ENCODE data around the gene PRKCA.

Gene PRKCA

DNA sequence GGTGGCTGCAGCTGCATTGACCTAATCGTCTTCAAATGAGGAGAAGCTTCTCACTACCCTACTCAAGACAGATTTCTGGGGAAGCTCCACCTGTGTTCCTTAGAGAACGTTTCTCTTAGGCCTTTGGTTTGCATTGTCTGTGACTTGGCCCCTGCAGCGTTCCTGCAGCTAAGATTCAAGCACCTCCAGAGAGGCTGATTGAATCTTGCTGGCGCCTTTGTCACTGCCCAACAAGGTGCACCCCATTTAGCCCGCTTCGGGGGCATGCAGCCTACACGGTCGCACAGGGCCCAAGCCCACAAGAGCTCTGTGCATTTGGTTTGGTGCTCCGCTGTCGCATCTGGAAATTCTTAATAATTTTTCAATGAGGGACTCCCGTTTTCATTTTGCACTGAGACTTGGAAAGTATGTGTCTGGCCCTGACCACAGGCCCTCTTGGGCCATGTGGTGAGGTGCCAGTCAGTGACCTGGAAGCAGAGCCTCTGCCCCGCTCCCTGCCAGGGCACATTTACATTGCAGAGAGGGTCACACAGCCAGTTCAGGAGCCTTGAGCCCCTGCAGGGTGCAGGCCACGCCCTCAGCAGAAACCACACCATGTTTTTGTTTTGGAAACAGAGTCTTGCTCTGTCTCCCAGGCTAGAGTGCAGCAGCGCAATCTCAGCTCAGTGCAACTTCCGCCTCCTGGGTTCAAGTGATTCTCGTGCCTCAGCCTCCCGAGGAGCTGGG is 481.4 kb downstream of the PRKCA start:
- Histone ChIP-seq H4K91ac (ENCODE audit: low read depth, low read length) (no peak overlapping the region), H2BK120ac (ENCODE audit: insufficient read depth, low read length, poor library complexity) (no peak overlapping the region), H3K4me3 (ENCODE audit: low read depth, low read length) (no peak overlapping the region), H2AFZ (ENCODE audit: insufficient read depth, low read length, poor library complexity) (no peak overlapping the region), H3K36me3 (ENCODE audit: control insufficient read depth in 1 of 2, insufficient read depth in 2 of 2, low read length in 2 of 2) (no peaks in the 10 kb centered on the region), H4K12ac (ENCODE audit: low read depth, low read length) (no peak overlapping the region), H3K4ac (ENCODE audit: low read depth, low read length) (no peak overlapping the region), H3K27ac (ENCODE audit: low read depth, low read length) (no peak overlapping the region), H3K4me1 (ENCODE audit: control insufficient read depth in 1 of 2, insufficient read depth in 2 of 2, low read length in 2 of 2) (no peaks in the 10 kb centered on the region), H3K9me3 (ENCODE audit: insufficient read depth, low read depth, low read length) (no peaks in the 10 kb centered on the region), H3K14ac (ENCODE audit: low read length) (no peak overlapping the region), H3K27me3 (ENCODE audit: insufficient read depth, low read length) (no peaks in the 10 kb centered on the region), H3K79me1 (ENCODE audit: low read length) (no peaks in the 10 kb centered on the region), H3K4me2 (ENCODE audit: low read length) (no peak overlapping the region), H4K8ac (ENCODE audit: low read depth, low read length) (no peak overlapping the region), H3K23ac (ENCODE audit: low read length) (no peak overlapping the region), H2BK5ac (ENCODE audit: low read depth, low read length, poor library complexity) (no peak overlapping the region), H3K79me2 (ENCODE audit: control insufficient read depth, insufficient read depth, low read length, poor library complexity) (no peaks in the 10 kb centered on the region), H3K9ac (ENCODE audit: low read length) (no peak overlapping the region), H2AK5ac (ENCODE audit: low read length) (no peak overlapping the region), H3K18ac (ENCODE audit: low read length) (no peak overlapping the region), H2BK12ac (ENCODE audit: low read length) (no peak overlapping the region)
- WGBS (ENCODE audit: extremely low coverage, insufficient coverage, insufficient read length): no CpG with 5 or more reads among the region's 17 CpGs
- no peak for DNase-seq

GRCh38 chr17:66784621-66785364 is 482.4 kb downstream of the PRKCA start:
- H2AFZ ChIP-seq (ENCODE audit: insufficient read depth, low read length, poor library complexity): no peak overlapping the region
- no peak overlapping the region for H2BK12ac ChIP-seq (ENCODE audit: low read length)
- DNase-seq: no peak
- no peak overlapping the region for H3K9ac ChIP-seq (ENCODE audit: low read length)
- H3K14ac ChIP-seq (ENCODE audit: low read length): no peak overlapping the region
- no peak overlapping the region for H4K8ac ChIP-seq (ENCODE audit: low read depth, low read length)
- no peak overlapping the region for H3K4ac ChIP-seq (ENCODE audit: low read depth, low read length)
- no peak overlapping the region for H2BK120ac ChIP-seq (ENCODE audit: insufficient read depth, low read length, poor library complexity)
- H3K79me1 ChIP-seq (ENCODE audit: low read length): no peaks in the 10 kb centered on the region
- no peaks in the 10 kb centered on the region for H3K79me2 ChIP-seq (ENCODE audit: control insufficient read depth, insufficient read depth, low read length, poor library complexity)
- H4K91ac ChIP-seq (ENCODE audit: low read depth, low read length): no peak overlapping the region
- H3K27me3 ChIP-seq (ENCODE audit: insufficient read depth, low read length): no peaks in the 10 kb centered on the region
- no peaks in the 10 kb centered on the region for H3K36me3 ChIP-seq (ENCODE audit: control insufficient read depth in 1 of 2, insufficient read depth in 2 of 2, low read length in 2 of 2)
- H3K23ac ChIP-seq (ENCODE audit: low read length): no peak overlapping the region
- H3K4me3 ChIP-seq (ENCODE audit: low read depth, low read length): peak overlapping the region; percentile 30
- H3K4me2 ChIP-seq (ENCODE audit: low read length): no peak overlapping the region
- H3K4me1 ChIP-seq (ENCODE audit: control insufficient read depth in 1 of 2, insufficient read depth in 2 of 2, low read length in 2 of 2): no peaks in the 10 kb centered on the region
- no peak overlapping the region for H3K27ac ChIP-seq (ENCODE audit: low read depth, low read length)
- no peaks in the 10 kb centered on the region for H3K9me3 ChIP-seq (ENCODE audit: insufficient read depth, low read depth, low read length)
- H2AK5ac ChIP-seq (ENCODE audit: low read length): no peak overlapping the region
- no peak overlapping the region for H4K12ac ChIP-seq (ENCODE audit: low read depth, low read length)
- H2BK5ac ChIP-seq (ENCODE audit: low read depth, low read length, poor library complexity): no peak overlapping the region
- H3K18ac ChIP-seq (ENCODE audit: low read length): no peak overlapping the region
- no CpG with 5 or more reads among the region's 11 CpGs for WGBS (ENCODE audit: extremely low coverage, insufficient coverage, insufficient read length)

GRCh38 chr17:66786107-66786506 is 483.7 kb downstream of the PRKCA start:
- no peak overlapping the region for H3K18ac ChIP-seq (ENCODE audit: low read length)
- no peaks in the 10 kb centered on the region for H3K79me2 ChIP-seq (ENCODE audit: control insufficient read depth, insufficient read depth, low read length, poor library complexity)
- H3K4me3 ChIP-seq (ENCODE audit: low read depth, low read length): no peak overlapping the region
- no peak for DNase-seq
- no peak overlapping the region for H2AFZ ChIP-seq (ENCODE audit: insufficient read depth, low read length, poor library complexity)
- no peaks in the 10 kb centered on the region for H3K9me3 ChIP-seq (ENCODE audit: insufficient read depth, low read depth, low read length)
- no peak overlapping the region for H2BK120ac ChIP-seq (ENCODE audit: insufficient read depth, low read length, poor library complexity)
- no peaks in the 10 kb centered on the region for H3K36me3 ChIP-seq (ENCODE audit: control insufficient read depth in 1 of 2, insufficient read depth in 2 of 2, low read length in 2 of 2)
- no peak overlapping the region for H3K23ac ChIP-seq (ENCODE audit: low read length)
- H3K9ac ChIP-seq (ENCODE audit: low read length): no peak overlapping the region
- H4K12ac ChIP-seq (ENCODE audit: low read depth, low read length): no peak overlapping the region
- H3K14ac ChIP-seq (ENCODE audit: low read length): no peak overlapping the region
- no peak overlapping the region for H4K8ac ChIP-seq (ENCODE audit: low read depth, low read length)
- no CpG with 5 or more reads among the region's 10 CpGs for WGBS (ENCODE audit: extremely low coverage, insufficient coverage, insufficient read length)
- no peak overlapping the region for H2BK5ac ChIP-seq (ENCODE audit: low read depth, low read length, poor library complexity)
- no peak overlapping the region for H3K4ac ChIP-seq (ENCODE audit: low read depth, low read length)
- no peaks in the 10 kb centered on the region for H3K27me3 ChIP-seq (ENCODE audit: insufficient read depth, low read length)
- no peaks in the 10 kb centered on the region for H3K4me1 ChIP-seq (ENCODE audit: control insufficient read depth in 1 of 2, insufficient read depth in 2 of 2, low read length in 2 of 2)
- H2BK12ac ChIP-seq (ENCODE audit: low read length): no peak overlapping the region
- H3K4me2 ChIP-seq (ENCODE audit: low read length): no peak overlapping the region
- no peak overlapping the region for H3K27ac ChIP-seq (ENCODE audit: low read depth, low read length)
- H2AK5ac ChIP-seq (ENCODE audit: low read length): no peak overlapping the region
- H4K91ac ChIP-seq (ENCODE audit: low read depth, low read length): no peak overlapping the region
- no peaks in the 10 kb centered on the region for H3K79me1 ChIP-seq (ENCODE audit: low read length)

DNA sequence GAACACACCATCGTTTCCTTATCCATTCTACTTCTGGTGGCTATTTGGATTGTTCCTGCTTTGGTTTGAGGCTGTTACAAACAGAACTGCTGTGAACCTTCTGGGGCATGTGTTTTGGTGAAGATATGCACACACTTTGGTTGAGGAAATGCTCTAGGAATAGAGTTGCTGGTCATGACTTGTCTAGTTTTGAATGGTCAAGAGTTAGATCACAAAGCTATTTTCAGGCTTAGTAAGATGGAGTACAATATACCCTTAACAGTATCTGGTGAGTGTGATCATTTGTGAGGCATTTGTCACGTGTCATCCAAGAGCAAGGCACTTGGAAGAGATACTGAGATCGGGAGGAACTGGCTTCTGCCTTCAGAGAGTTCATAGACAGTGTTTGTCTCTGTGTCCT is 485.5 kb downstream of the PRKCA start:
- no peak overlapping the region for H3K4me3 ChIP-seq (ENCODE audit: low read depth, low read length)
- H3K27me3 ChIP-seq (ENCODE audit: insufficient read depth, low read length): no peaks in the 10 kb centered on the region
- H3K9me3 ChIP-seq (ENCODE audit: insufficient read depth, low read depth, low read length): no peaks in the 10 kb centered on the region
- H3K4me1 ChIP-seq (ENCODE audit: control insufficient read depth in 1 of 2, insufficient read depth in 2 of 2, low read length in 2 of 2): no peaks in the 10 kb centered on the region
- H3K79me1 ChIP-seq (ENCODE audit: low read length): no peaks in the 10 kb centered on the region
- no peak overlapping the region for H3K18ac ChIP-seq (ENCODE audit: low read length)
- WGBS (ENCODE audit: extremely low coverage, insufficient coverage, insufficient read length): no CpG with 5 or more reads among the region's 3 CpGs
- H3K79me2 ChIP-seq (ENCODE audit: control insufficient read depth, insufficient read depth, low read length, poor library complexity): no peaks in the 10 kb centered on the region
- no peak overlapping the region for H2BK12ac ChIP-seq (ENCODE audit: low read length)
- H3K36me3 ChIP-seq (ENCODE audit: control insufficient read depth in 1 of 2, insufficient read depth in 2 of 2, low read length in 2 of 2): no peaks in the 10 kb centered on the region
- no peak overlapping the region for H3K9ac ChIP-seq (ENCODE audit: low read length)
- no peak overlapping the region for H2AFZ ChIP-seq (ENCODE audit: insufficient read depth, low read length, poor library complexity)
- no peak overlapping the region for H4K91ac ChIP-seq (ENCODE audit: low read depth, low read length)
- no peak overlapping the region for H3K4me2 ChIP-seq (ENCODE audit: low read length)
- no peak overlapping the region for H2BK120ac ChIP-seq (ENCODE audit: insufficient read depth, low read length, poor library complexity)
- H3K23ac ChIP-seq (ENCODE audit: low read length): peak overlapping the region; percentile 44
- H4K12ac ChIP-seq (ENCODE audit: low read depth, low read length): no peak overlapping the region
- H3K14ac ChIP-seq (ENCODE audit: low read length): no peak overlapping the region
- H3K27ac ChIP-seq (ENCODE audit: low read depth, low read length): no peak overlapping the region
- DNase-seq: no peak
- no peak overlapping the region for H2AK5ac ChIP-seq (ENCODE audit: low read length)
- no peak overlapping the region for H4K8ac ChIP-seq (ENCODE audit: low read depth, low read length)
- no peak overlapping the region for H3K4ac ChIP-seq (ENCODE audit: low read depth, low read length)
- no peak overlapping the region for H2BK5ac ChIP-seq (ENCODE audit: low read depth, low read length, poor library complexity)

All from trophoblast cell (in vitro differentiated cells and primary cell).